ENCODE results near the gene EXOC3L2.
A peak's percentile ranks its signal among the peaks of the same experiment; 100 is the strongest.

EXOC3L2 gene

DNA sequence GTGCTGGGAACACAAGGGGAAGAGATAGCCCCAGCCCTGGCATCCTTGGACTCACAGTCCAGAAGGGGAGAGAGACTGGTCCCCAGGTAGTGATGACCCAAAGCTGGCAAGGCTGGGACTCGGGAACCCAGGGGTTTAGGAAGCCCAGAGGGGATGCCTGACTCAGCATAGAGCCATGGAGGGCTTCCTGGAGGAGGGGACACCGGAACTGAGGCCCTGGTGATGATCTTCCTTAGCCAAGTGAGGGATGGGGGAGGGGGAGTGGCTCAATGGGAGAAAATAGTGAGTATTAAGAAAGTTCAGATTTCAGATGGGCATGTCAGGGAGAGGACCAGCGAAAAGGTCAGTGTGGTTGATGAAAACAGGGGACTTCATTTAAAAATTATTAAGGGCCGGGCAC, 26.8 kb downstream of the EXOC3L2 start:
- DNase-seq = no peak

GRCh38 chr19:45217957-45218334, 27.3 kb downstream of the EXOC3L2 start:
- no peak for DNase-seq

DNA sequence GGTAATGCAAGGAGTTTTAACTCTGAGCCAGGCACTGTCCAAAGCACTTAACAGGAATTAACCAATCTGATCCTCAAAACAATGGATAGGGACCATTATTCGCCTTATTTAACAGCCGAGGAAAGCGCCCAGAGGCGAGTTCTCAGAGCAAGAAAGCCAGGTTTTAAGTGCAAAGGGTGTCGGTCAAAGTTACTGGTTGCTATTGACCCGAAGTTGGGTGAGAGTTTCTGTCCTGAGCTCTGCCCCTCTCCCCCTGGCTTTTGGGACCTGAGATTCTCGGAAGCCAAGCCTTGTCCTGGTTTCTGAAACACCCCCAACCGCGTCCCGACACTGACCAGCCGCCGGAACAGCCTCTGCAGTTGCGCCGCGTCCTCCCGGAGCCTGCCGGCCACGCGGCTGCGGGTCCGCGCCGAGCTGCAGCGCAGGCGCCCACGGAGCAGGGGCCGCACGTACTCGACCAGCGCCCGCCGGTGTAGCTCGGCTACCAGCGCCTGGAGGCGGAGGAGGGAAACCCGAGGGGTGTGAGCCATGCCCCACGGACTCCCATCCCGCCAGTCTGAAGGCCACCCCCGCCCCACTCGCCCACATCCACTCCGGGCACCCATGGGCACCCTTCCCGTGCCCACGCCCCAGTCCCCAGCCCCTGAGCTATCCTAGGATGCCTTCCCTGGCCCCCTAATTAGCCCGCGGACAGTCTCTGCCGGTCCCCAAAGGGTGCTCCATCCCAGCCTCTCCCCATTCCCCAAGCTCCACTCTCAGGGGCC, 27.8 kb downstream of the EXOC3L2 start:
- no peak for DNase-seq

GRCh38 chr19:45216667-45217066, 28.5 kb downstream of the EXOC3L2 start:
- no peak for DNase-seq

- DNase-seq = no peak
Observed at GRCh38 chr19:45215391-45216191, 29.6 kb downstream of the EXOC3L2 start.

DNA sequence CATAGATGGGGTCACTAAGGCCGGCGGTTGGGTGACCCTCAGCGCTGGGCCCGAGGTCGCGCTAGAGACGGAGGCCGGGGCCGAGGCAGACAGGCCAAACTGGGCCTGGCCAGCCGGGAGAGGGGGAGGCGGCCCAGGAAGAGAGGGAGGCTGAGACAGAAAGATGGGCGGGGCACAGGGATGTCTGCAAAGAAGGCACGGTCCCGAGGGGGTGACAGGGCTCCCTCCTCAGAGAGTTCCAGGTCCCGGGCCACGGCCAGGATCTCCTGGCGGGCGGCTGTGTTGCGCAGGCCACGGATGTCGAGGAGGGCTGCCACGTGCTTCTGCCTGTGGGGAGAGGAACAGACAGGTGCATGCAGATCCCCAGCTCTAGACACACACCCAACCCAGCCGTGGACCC, 32.2 kb downstream of the EXOC3L2 start:
- DNase-seq = no peak

- DNase-seq = no peak
Observed at GRCh38 chr19:45211751-45212381, 33.3 kb downstream of the EXOC3L2 start.

- no peak for DNase-seq
Observed at GRCh38 chr19:45206328-45206727, 38.9 kb downstream of the EXOC3L2 start.

GRCh38 chr19:45205810-45206209, 39.4 kb downstream of the EXOC3L2 start:
- DNase-seq = no peak

- DNase-seq = no peak
Observed at GRCh38 chr19:45202637-45203036, 42.6 kb downstream of the EXOC3L2 start.

DNA sequence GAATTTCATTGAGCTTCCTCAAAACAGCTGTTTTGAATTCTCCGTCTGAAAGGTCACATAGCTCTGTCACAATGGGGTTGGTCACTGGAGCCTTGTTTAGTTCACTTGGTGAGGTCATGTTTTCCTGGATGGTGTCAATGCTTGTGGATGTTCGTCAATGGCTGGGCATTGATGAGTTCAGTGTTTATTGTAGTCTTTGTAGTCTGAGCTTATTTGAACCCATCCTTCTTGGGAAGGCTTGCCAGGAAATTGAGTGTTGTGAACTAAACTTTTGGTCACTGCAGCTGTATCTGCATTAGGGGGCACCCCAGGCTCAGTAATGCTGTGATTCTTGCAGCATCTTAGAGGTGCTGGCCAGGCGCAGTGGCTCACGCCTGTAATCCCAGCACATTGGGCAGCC, 44.6 kb downstream of the EXOC3L2 start:
- DNase-seq = no peak

DNA sequence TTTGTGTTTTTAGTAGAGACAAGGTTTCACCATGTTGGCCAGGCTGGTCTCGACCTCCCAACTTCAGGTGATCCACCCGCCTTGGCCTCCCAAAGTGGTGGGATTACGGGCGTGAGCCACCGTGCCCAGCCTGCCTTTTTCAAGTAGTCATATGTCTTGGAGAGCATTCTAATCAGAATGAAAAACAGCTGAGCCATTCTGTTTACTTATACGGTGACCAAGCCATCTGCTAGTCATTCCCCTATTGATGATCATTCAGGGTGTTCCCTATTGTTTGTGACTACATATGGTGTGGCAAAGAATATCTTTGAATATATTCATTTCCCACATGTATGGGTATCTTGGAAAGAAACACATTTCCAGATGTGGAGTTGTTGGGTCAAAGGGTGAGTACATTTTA, 49.4 kb downstream of the EXOC3L2 start:
- DNase-seq = no peak

- no peak for DNase-seq
Observed at GRCh38 chr19:45191375-45191774, 53.8 kb downstream of the EXOC3L2 start.

DNA sequence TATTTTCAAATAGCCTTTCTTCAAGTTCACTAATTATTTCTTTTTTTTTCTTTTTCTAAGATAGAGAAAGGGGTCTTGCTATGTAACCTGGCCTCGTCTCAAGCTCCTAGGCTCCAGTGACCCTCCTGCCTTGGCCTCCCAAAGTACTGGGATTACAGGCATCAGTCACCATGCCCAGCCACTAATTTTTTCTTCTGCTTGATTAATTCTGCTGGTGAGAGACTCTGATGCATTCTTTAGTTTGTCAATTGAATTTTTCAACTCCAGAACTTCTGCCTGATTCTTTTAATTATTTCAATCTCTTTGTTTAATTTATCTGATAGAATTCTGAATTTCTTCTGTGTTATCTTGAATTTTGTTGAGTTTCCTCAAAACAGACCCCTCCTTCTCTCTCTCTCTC, 55.2 kb downstream of the EXOC3L2 start:
- no peak for DNase-seq

- no peak for DNase-seq
Observed at GRCh38 chr19:45187421-45188100, 57.6 kb downstream of the EXOC3L2 start.

DNA sequence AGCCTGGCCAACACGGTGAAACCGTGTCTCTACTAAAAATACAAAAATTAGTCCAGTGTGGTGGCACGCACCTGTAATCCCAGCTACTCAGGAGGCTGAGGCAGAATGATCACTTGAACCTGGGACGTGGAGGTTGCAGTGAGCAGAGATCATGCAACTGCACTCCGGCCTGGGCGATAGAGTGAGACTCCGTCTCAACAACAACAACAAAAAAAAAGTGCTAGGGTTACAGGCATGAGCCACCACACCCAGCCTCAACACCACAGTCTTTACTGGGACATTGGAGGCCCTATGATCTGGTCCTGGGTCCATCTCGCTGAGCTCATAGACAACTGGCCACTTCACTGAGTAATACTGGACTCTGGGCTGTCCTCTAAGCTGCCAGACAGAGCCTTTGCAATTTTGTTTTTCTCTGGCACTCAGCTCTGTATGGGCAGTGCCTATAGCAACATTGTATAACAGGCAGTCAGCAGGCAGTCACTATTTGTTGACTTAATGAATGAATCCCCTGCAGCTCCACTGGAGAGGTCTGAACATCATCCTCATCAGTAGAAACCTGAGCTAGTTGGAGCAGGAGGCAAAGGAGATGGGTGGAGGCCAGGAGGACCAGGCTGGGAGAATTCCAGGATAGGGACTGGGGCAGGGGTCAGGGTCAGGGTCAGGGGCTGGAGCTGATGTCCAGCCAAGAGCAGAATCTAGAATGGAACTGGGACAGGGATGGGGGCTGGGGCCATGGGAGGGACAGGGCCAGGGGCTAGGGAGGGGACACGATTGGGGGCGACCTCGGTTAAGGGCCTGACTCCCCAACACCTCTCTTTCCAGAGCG, 58.5 kb downstream of the EXOC3L2 start:
- DNase-seq = no peak

- DNase-seq = no peak
Observed at GRCh38 chr19:45184115-45184514, 61.1 kb downstream of the EXOC3L2 start.

- no peak for DNase-seq
Observed at GRCh38 chr19:45182758-45183157, 62.4 kb downstream of the EXOC3L2 start.

DNA sequence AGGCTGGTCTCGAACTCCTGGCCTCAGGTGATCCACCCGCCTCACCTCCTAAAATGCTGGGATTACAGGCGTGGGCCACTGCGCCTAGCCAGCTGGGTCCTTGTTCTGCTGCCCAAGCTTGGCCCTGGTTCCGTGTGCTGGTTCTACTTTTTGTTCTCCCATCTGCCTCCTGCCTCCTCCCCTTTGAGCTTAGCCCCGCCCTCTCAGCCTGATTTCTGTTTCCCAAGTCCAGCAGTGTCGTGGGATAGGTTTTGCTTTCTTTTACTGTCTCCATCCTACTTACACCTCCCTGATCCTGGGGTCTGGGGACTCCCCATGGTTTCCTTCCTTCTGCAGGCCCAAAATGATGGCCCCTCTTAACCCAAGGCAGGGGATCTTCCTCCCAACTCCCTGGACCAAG, 64.3 kb downstream of the EXOC3L2 start:
- no peak for DNase-seq

DNA sequence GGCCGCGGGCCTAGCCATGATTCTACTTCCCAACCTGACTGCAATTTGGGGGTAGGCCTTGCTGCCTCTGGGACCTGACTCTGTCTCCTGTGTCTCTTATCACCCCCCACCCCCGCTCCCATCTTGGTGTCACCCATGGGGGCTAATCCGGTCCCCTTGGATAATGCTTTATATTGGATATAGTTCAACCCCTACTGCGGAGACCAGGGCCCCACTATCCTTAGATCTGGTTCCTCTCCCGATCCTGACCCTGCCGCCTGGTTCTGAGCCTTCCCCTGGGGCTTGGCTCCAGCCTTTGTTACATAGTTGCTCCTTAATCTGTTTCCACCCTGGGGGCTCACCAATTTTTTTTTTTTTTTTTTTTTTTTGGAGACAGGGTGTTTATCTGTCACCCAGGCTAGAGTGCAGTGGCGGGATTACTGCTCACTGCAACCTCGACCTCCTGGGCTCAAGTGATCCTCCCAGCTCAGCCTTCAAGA, 65.3 kb downstream of the EXOC3L2 start:
- DNase-seq = no peak

DNA sequence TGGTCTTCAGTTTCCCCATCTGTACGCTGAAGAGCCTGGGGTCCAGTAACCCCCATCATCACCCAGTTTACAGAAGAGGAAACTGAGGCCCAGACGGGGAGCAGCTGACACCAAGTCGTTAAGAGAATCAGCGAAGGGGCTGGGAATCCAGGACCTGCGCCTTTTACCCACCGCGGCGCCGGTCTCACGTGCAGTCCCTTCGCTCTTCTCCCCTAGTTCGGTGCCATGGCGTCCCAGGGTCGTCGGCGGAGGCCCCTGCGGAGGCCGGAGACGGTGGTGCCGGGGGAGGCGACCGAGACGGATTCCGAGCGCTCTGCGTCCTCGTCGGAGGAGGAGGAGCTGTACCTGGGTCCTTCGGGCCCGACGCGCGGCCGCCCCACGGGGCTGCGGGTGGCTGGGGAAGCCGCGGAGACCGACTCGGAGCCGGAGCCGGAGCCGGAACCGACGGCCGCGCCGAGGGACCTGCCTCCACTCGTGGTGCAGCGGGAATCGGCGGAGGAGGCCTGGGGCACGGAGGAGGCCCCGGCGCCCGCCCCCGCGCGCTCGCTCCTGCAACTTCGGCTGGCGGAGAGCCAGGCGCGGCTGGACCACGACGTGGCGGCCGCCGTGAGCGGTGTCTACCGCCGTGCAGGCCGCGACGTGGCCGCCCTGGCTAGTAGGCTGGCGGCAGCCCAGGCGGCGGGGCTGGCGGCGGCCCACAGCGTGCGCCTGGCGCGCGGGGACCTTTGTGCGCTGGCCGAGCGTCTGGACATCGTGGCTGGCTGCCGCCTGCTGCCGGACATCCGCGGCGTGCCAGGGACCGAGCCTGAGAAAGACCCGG, 65.9 kb downstream of the EXOC3L2 start:
- DNase-seq = peak; percentile 46

All from activated naive CD4-positive, alpha-beta T cell treated with anti-CD3 and anti-CD28 coated beads, Interleukin-2, amount 50 U/mL, for 16 hours (primary cell).